ENCODE results near the gene KDM6B.

GRCh38 chr17:7849130-7849750 is 15.2 kb downstream of the KDM6B start:
- TF ChIP-seq CTCF (IDR thresholded peaks at IDR 0.05) (no peak), POLR2A (IDR thresholded peaks at IDR 0.05) (no peak)
